ENCODE measurements around the gene HADH. TPM values are rescaled to one million over a fixed set of nuclear protein-coding genes. Genes with fewer than 3 reads are reported as not detected.
A peak's percentile ranks its signal among the peaks of the same experiment; 100 is the strongest.
"Not testable (repeated sequence)": the region's sequence is repeated elsewhere in the genome, so short reads cannot be mapped to it uniquely, and the experiment has no call there.

HADH gene
- total RNA-seq (2014; rRNA removed; shearing (Covaris generic)), result 7.4 and 10.8 TPM in 2 replicates
- polyA plus RNA-seq (2015; cell fraction: cytosol; rRNA removed), result 37.1 and 38.7 TPM in 2 replicates
- 37.8 and 41.5 TPM in 2 replicates for polyA plus RNA-seq (2015; cell fraction: nucleus; rRNA removed)

DNA sequence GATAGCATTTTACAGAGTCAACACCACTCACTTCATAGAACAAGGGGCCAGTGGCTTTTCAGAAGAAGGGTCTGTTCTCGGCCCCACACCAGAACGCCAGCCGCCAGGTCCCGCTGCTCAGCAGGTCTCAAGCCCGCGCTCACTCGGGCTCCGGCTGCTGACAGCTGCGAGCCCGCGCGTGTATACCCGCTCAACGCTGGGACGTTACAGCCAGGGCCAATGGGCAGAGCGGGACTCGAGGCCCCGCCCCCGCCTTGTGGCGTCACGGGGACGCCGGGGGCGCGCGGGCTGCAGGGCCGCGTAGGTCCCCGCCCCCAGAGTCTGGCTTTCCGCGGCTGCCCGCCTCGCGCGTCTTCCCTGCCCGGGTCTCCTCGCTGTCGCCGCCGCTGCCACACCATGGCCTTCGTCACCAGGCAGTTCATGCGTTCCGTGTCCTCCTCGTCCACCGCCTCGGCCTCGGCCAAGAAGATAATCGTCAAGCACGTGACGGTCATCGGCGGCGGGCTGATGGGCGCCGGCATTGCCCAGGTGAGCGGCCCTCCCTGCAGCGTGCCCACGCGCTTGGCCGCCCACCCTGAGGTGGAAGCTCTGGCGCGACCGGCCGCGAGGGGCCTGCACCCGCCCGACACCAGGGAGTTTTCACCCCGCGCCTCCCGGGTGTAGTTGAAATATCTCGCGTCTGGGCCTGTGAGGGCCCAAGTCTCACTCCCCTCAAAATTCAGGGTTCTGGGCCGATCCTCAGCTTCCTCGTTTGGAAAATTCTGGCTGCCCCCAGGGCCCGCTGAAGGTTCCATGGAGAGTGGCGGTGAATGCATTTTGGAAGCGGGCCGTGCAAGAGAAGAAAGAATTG is at the start of gene HADH:
Gene HADH, plus strand, starts transcription at position 353 of the 850 bp plus-strand sequence. Its CDS starts 44 bp downstream, at position 397.
- DNase-seq (ENCODE audit: low read depth), result peak; percentile 90

DNA sequence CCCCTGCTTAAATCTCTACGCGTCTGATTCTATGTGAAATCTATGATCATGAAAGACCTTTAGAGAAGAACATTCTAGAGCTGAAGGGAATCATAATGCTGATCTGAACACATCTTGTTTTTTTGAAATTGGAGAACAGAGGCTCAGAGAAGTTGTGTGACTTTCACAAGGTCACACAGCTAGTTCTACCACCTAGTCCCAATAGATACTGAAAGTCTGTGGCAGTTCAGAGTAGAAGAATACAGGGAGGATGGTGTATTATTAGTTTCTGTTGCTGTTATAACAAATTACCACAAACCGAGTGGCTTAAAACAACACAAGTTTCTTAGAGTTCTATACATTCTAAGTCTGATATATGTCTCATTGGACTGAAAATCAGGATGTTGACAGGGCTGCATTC is 43.9 kb upstream of the HADH start:
- DNase-seq (ENCODE audit: low read depth), result no peak

DNA sequence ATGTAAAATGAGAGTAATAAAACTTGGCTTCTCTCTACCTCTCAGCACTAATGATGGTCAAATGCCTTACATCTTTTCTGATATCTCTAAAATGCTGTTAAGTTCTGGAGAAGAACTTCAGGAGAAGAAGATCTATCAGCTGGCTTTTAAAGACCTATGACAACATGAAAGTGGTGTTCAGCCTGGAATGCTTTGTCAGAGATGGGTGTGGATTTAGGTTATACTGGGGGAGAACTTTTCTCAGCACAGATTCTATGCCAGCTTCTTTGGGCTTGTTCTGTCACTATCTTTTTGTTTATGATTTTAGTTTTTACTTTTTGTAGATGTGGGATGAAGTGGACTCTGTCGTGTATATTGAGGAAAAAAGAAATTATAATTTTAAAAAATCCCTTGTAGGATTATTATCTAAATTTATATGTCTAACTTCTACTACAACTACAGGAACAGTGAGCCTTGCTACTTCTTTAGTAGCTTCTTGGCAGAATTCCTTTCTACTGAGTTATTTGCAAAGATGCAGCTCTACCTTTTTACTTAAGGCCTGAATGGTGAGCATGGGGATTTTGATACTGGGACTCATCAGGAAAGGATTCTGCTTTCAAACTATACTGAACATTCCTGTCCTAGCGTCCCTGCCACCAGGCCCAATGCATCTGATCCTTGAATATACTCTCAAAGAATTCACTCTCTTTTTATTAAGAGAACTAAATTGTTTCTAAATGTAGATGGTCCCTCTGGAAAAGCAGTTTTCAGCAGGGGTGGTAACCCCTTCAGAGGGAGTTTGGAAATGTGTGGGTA is 38.7 kb upstream of the HADH start:
- DNase-seq (ENCODE audit: low read depth), result no peak

DNA sequence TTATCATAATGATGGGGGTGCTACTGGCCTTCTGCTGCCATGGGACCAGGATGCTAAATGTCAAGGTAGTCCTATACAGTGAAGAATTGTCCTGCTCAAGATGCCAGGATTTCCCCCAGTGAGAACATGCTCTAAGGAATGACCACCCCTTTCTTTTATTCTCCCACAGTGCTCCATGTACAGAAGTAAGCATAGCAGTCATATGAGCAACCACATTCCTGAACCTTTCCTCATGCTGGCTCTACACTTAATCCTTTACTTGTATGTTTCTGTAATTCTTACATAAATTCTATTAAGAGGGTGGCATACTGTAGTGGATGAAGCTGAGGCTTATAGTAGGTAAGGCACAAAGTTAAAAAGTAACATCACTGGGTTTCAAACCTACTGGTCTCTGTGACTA is 38.1 kb upstream of the HADH start:
- DNase-seq (ENCODE audit: low read depth), result peak; percentile 36

DNA sequence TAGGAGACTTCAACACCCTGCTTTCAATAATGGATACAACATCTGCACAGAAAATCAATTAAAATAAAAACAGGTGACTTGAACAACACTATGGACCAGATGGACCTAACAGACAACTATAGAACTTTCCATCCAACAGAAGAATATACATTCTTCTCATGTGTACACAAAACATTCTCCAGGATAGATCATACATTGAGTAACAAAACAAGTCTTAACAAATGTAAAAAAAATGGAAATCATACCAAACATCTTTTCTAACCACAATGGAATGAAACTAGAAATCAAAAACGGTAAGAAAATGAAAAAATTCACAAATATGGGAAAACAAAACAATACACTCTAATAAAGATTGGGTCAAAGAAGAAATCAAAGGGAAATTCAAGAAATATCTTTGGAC is 33.7 kb upstream of the HADH start:
- no peak for DNase-seq (ENCODE audit: low read depth)

DNA sequence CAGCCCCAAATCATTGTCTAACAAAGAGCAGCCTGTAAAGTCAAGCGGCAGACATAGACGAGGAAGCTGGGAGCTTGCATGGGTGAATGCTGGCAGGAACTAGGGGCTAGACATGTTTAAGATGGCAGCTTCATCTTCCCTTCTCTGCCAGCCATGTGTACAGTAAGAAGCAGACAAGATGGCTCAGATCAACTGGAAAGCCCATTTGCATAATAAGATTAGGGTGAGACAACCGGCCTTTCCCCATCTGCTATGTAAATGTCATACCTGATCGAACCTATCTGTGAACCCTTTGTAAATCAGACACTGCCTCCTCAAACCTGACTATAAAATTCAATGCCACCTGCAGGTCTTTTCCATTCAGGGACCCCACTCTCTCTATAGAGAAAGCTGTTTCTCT is 22.8 kb upstream of the HADH start:
- no peak for DNase-seq (ENCODE audit: low read depth)

DNA sequence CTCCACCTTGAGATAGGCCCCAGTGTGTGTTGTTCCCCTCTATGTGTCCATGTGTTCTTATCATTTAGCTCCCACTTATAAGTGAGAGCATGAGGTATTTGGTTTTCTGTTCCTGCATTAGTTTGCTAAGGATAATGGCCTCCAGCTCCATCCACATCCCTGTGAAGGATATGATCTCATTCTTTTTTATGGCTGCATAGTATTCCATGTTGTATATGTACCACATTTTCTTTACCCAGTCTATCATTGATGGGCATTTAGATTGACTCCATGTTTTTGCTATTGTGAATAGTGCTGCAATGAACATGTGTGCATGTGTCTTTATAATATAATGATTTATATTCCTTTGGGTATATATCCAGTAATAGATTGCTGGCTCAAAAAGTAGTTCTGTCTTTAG is 22.2 kb upstream of the HADH start:
- not testable (repeated sequence) for DNase-seq (ENCODE audit: low read depth)

DNA sequence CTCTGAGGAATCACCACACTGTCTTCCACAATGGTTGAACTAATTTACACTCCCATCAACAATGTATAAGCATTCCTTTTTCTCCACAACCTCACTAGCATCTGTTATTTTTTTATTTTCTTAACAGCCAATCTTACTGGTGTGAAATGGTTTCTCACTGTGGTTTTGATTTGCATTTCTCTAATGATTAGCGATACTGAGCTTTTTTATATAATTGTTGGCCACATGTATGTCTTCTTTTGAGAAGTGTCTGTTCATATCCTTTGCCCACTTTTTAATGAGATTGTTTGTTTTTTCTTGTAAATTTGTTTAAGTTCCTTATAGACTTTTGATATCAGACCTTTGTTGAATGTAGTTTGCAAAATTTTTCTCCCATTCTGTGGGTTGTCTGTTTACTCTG is 21.8 kb upstream of the HADH start:
- DNase-seq (ENCODE audit: low read depth), result not testable (repeated sequence)

DNA sequence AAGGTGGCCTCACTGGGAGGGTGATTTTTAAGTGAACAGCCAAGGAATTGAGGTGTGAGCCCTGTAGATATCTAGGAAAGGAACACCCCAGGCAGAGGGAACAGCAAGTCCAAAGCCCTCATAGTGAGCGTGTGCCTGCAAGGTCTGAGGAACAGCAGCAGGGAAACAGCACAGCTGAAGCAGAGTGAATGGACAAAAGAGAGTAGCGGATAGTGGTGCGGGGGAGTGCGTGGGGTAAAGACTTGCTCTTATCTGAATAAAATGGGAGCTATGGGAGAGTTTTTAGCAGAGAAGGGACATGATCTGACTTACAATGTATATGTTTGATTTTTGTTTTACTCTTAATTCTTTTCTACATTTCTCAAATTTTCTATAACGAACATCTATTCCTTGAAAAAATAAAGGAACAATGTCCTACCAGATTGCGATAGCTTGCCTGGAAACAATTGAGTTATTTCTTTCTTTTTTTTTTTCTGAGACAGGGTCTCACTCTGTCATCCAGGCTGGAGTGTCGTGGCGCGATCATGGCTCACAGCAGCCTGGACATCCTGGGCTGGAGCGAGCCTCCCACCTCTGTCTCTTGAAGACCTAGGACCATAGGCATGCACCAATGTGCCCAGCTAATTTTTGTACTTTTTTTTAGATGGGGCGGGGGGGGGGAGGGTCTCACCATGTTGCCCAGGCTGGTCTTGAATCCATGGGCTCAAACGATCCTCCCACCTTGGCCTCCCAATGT is 19.5 kb upstream of the HADH start:
- DNase-seq (ENCODE audit: low read depth), result no peak

DNA sequence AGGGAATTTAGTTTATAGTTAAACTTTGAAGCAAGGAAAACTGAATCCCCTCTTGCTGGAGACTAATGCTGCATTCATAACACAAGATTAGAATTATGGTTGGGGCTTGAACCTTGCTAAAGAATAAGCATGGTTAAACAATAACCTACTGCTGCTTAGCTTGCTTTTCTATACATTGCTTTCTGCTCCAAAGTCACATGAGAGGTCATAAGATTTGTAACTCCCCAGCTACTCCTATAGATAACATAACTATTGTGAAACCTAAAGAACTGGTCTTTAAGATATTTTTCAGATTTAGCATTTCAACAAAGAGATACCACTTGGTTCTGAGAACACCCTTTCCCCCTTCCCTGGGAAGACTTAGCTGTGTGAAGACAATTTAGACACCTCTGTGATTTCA is 17.1 kb upstream of the HADH start:
- no peak for DNase-seq (ENCODE audit: low read depth)

DNA sequence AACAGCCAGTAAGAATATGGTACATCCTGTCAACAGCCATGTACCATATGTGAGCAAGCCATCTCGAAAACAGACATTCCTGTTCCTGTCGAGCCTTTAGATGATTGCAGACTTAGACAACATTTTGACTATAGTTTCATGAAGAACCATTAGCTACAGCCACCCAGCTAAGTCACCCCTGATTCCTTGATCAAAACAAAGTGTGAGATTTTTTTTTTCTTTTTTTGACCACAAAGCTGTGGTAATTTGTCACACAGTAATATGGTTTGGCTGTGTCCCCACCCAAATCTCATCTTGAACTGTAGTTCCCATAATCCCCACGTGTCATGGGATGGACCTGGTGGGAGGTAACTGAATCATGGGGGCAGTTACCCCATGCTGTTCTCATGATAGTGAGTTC is 15.2 kb upstream of the HADH start:
- no peak for DNase-seq (ENCODE audit: low read depth)

DNA sequence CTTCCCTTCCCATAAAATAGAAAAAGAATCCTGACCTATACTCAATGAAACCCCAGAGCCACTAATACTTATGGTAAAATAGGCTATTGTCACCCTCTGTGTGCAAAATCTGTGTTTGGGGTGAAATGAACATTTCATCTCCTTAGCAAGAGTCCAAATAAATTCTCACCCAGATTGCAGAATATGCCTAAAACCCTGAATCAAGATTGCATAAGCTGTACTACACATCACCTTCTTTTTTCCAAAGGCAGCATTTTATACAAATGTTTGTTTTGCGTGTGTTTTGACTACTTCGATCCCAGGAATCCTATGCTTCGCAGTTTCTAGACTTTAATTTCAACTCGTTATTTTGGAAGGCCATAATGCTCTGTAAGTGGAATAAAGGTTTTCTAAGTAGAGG is 12.2 kb upstream of the HADH start:
- DNase-seq (ENCODE audit: low read depth), result no peak

DNA sequence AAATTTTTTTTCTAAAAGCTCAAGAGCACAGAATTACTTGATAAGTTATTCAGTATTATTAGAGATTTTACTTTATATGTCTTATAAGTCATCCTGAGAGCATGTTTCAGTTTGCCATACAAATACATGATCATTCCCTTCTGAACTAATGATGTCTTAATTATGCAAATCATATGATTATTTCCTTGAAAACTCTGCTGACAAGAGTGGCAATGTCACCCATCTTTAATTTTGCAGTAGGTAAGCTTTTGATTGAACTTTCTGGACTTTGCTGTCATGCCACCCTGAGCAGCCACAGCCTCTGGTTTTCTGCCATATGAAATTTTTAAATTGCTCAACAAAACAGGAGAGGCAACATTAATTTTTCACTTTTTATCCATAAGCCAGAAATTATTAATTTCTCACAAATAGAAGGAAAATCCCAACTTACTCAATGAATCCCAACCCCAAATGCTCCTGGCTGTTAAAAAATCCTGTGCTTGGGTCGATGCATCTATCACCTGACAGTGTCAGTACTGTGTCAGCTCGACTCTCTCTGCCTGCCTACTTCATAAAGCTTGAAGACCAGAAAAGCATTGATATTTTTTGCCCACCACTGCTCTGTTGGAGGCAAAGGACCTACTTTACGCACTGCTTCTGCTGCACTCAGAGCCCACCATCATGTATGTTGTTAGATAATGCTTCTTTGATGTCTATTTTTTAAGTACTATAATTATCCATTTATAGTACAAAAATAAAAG is 11.6 kb upstream of the HADH start:
- no peak for DNase-seq (ENCODE audit: low read depth)

DNA sequence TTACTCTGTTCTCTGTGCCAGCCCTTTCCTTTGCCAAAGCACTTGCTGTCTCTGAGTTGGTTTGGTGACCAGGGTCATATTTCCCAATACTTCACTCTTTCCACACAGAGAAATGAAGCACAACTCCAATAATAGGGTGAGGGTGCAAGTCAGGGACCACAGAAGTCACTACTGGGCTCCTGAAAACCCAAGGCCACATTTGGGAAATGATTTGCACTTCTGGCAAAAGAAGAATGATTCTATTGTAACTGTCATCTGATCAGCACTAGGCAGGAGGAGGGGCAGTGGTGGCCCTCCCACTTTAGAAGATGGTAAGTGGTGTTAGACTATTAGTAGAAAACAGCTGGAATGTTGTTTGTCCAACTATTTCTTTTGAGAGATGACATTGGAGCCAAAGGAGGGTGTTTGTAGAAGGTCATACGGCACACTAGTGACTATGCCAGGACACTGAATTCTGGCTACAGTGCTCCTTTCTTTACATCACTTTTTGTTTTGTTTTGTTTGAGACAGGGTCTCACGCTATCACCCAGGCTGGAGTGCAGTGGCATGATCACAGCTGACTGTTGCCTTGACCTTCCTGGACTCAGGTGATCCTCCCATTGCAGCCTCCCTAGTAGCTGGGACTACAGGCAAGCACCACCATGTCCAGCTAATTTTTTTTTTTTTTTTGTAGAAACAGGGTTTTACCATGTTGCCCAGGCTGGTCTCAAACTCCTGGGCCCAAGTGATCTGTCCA is 10.8 kb upstream of the HADH start:
- no peak for DNase-seq (ENCODE audit: low read depth)

DNA sequence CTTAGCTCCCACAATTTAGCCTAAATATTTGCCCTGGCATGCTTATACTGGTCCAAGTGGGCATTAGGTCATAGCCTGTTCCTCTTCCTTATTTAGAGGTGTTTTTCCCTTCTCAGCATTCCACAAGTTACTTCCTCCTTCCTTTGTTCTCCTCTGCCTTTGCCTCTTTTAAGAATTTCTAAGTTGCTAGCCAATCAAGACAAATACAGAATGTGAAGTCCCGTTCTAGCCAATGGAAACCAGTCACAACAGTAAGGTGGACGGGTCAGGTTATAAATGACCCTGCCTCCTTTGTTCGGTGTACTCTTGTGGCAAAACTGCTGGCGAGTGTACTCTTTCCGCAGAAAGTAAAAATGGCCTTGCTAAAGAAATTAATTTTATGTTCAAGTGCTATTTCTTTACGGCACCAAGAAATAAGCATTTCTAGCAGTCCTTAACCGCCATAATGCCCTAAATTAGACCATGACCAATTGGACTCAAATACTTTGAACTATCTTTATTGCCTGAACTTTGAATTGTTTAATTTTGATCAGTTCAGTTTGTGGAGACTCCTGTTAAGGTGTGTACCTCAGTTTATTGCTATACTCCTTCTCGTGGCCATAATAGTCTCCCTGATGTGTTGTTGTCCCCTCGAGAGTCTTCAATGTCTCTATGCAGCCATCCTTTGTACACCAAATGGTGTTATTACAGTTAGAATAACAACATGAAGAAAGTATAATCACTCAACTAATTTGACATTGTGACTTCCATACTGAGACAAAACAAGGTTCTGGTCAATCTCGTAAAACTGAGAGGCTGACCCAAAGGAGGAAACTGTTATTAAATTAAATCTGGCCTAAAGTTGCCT is 1.6 kb upstream of the HADH start:
- DNase-seq (ENCODE audit: low read depth), result no peak

DNA sequence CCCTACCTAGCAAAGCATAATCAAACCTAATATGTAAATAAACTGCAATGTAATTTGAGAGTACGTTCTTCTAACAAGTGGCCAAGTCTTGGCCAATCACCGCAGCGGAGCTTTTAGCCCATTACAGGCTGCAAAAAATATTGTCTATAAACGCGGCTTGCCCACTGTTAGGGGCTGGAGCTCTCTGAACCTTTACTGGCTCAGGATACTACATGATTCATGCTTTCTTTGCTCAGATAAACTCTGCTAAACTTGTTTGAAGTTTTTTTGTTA is 990 bp upstream of the HADH start:
- DNase-seq (ENCODE audit: low read depth), result no peak

DNA sequence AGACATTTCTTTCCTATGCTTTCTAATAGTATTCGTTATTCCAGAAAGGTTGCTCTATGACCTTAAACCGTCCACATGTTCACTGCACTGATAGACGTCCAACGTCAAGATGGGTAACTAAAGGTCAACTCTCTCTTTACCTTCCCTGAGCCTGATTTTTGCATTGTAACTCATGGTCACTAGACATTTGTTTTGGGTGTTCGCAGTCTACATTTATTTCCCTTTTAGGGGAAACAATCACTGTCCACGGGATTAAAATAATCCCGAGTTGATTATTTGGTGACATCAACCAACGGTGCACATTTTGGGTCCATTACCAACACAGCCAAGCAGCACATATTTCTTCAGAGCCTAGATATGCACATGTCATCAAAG is 540 bp upstream of the HADH start:
- DNase-seq (ENCODE audit: low read depth), result no peak

DNA sequence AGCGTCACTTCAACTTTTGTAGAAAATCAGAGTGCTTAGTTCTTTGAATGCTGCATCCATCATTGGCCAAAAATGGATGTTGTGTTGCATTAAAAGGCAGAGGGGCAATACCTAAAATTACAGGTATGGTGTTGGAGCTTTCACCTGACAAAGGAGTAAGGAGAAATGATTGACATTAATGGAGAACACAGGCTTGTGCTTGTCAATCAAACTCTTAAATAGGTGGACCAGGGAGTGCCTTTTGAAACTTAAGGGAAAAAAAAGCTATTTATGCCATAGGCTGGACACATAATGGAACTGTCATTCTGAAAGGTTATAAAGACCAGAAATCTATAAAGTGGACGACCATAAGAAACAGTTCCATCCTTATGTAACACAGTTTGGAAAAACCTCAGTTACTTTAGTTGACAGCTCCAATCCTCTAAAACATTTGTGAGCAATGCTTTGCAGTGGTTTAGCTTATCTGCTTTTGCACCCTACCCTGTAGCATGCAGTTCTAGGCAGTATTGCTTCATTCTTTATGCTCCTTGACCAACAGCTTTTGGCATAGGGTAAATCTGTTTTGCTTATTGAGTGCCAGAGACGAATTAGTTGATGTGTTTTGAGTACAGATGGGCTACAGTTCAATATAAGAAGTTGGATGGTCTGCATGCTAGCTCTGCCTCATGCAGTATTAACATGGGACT is 2.4 kb downstream of the HADH start:
- no peak for DNase-seq (ENCODE audit: low read depth)

DNA sequence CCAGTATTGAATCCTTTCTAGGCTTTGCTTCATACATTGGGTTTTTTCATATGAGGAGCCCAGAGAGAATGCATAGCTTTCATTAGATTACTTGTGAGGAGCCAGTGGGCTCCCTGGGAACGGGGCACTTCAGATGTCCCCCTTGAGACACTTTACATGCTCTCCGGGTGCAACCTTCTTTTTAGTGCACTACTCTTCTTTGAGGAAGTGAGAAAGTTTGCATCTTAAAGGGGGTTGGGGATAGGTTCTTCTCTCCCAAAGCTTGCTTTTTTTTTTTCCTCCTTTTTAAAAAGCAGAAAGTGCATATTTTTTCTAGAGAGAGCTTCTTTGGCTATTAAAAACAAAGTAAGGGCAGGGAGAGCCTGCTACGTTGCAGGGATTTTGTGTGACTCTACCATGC is 4.3 kb downstream of the HADH start:
- DNase-seq (ENCODE audit: low read depth), result no peak
